GM18526 (cell line): Measurements from ENCODE around the gene GNG13.

ENCODE experiments used
- POLR2A ChIP-seq: IDR thresholded peaks from 3 replicates; pipeline ENCODE4 v1.6.1; 2011; ENCODE audit not compliant: insufficient read length; ENCODE audit errors: extremely low read depth

Gene GNG13

GRCh38 chr16:759110-759910, 41.2 kb downstream of the GNG13 start:
- no peak for TF ChIP-seq POLR2A

- no peak for TF ChIP-seq POLR2A
Measured at GRCh38 chr16:756428-756827, 44.1 kb downstream of the GNG13 start.

DNA sequence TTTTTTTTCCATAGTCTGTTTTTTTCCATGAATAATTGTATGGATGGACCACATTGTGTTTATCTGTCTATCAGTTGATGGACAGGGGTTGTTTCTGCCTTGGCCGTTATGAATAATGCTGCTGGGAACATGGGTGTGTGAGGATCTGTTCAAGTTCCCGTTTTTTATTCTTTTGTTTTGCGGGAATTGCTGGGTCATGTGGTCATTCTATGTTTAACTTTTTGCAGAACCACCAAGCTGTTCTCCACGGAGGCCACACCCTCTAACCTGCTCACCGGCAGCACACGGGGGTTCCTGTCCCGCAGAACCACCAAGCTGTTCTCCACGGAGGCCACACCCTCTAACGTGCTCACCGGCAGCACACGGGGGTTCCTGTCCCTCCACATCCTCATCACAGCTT, 45.9 kb downstream of the GNG13 start:
- TF ChIP-seq POLR2A, result no peak

GRCh38 chr16:752007-752312, 48.6 kb downstream of the GNG13 start:
- TF ChIP-seq POLR2A, result no peak

- no peak for TF ChIP-seq POLR2A
Measured at GRCh38 chr16:751152-752006, 49.2 kb downstream of the GNG13 start.

- no peak for TF ChIP-seq POLR2A
Measured at GRCh38 chr16:750485-750884, 50.0 kb downstream of the GNG13 start.

DNA sequence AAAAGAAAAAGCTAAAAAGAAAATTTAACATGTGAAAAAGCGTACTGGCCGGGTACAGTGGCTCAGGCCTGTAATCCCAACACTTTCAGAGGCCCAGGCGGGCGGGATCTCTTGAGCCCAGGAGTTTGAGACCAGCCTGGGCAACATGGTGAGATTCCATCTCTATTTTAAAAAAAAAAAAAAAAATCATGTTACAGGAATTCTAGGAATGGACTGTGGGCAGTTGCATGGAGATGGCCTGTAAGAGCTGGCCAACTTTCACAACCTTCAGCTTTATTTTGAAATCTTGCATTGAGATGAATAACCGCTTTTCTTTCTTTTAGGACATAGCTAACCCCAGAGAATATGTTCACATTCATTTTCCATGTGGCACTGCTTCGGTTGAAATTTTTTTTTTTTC, 51.5 kb downstream of the GNG13 start:
- TF ChIP-seq POLR2A, result no peak
